Measurements from ENCODE around the gene CLRN3.

GRCh38 chr10:127912607-127913367 lies 20.0 kb upstream of the CLRN3 start:
- TF ChIP-seq POLR2A (IDR thresholded peaks at IDR 0.05), result no peak
- TF ChIP-seq, protein P1, sequence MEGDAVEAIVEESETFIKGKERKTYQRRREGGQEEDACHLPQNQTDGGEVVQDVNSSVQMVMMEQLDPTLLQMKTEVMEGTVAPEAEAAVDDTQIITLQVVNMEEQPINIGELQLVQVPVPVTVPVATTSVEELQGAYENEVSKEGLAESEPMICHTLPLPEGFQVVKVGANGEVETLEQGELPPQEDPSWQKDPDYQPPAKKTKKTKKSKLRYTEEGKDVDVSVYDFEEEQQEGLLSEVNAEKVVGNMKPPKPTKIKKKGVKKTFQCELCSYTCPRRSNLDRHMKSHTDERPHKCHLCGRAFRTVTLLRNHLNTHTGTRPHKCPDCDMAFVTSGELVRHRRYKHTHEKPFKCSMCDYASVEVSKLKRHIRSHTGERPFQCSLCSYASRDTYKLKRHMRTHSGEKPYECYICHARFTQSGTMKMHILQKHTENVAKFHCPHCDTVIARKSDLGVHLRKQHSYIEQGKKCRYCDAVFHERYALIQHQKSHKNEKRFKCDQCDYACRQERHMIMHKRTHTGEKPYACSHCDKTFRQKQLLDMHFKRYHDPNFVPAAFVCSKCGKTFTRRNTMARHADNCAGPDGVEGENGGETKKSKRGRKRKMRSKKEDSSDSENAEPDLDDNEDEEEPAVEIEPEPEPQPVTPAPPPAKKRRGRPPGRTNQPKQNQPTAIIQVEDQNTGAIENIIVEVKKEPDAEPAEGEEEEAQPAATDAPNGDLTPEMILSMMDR (IDR thresholded peaks at IDR 0.05), result no peak
- no peak for TF ChIP-seq POLR2AphosphoS5 (IDR thresholded peaks at IDR 0.05)
- TF ChIP-seq EP300 (IDR thresholded peaks at IDR 0.05; ENCODE audit: low read depth), result no peak
